HCT116 (cell line): ENCODE results near the gene TXNRD3. TPM values are rescaled to one million over a fixed set of nuclear protein-coding genes. Genes with fewer than 3 reads are reported as not detected.

ENCODE experiments used
- total RNA-seq: library from RNA; stranded (reverse); gene quantifications from one replicate; pipeline ENCODE4 v1.2.1, GENCODE V29; 2021; ENCODE audit not compliant: unreplicated experiment

The TXNRD3 gene
- total RNA-seq, 1 experiment from 2014 or later: 19.3 TPM

Other genes starting within 250 kb of the TXNRD3 start
- 29.9 TPM for gene ZXDC, start 179.2 kb downstream of the TXNRD3 start, total RNA-seq
- gene UROC1, start 137.4 kb downstream of the TXNRD3 start, total RNA-seq: not detected
- 0.91 TPM for gene CHST13, start 131.0 kb downstream of the TXNRD3 start, total RNA-seq
- not detected for gene C3orf22, start 96.2 kb downstream of the TXNRD3 start, total RNA-seq
- gene CHCHD6, start 49.1 kb upstream of the TXNRD3 start, total RNA-seq: 36.3 TPM